GM10266 (cell line): ENCODE data around the gene GPR142.

Source experiments
- DNase-seq: peaks from one replicate; pipeline ENCODE4 v3.0.0; 2012; ENCODE audit errors: extremely low spot score
- CTCF ChIP-seq: IDR thresholded peaks from 2 replicates; pipeline ENCODE4 v1.5.1; 2012; ENCODE audit warnings: mild to moderate bottlenecking, low read depth; ENCODE audit not compliant: control insufficient read depth, insufficient read depth; ENCODE audit errors: missing control alignments

Gene GPR142

GRCh38 chr17:74354123-74354522 lies 13.2 kb upstream of the GPR142 start:
- DNase-seq = peak; percentile 92
- TF ChIP-seq CTCF = peak; percentile 94

DNA sequence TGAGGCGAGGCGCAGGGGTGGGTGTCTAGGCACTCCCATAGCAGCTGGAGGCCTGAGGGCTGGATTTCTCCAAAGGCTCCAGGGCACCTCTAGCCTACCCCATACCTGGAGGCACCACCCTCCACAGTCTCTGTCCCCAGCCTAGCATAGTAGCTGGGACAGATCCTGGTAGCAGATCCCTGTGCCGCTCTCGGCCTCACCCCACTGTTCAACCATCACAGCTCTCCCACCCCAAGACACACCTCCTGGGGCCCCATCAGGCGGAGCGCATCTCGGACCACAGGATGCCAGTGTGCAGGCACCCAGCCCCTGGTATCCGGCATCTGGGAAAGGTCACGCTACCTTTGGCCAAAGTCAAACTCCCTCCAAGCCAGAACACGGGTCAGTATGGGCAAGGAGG lies 12.7 kb upstream of the GPR142 start:
- DNase-seq = peak; percentile 42
- no peak for TF ChIP-seq CTCF

DNA sequence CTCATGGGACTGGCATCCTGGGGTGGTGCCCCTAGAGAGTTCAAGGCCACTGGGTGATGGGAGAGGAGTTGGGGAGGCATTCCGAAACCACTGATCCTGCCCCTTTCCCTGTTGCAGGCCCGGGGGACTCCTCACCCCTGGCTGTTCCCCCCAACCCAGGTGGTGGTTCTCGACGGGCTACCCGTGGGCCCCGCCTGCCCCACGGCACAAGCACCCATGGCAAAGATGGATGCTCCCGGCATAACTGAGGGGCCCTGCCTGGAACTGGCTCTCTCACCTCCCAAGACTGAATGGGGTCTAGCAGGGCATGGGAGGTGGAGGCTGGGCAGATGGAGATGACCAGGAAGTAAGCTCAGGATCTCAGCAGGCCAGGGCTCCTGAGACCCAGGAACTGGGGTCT lies 12.2 kb upstream of the GPR142 start:
- no peak for DNase-seq
- TF ChIP-seq CTCF = no peak

- no peak for DNase-seq
- no peak for TF ChIP-seq CTCF
These were observed 10.4 kb upstream of the GPR142 start for GRCh38 chr17:74356646-74357465.

GRCh38 chr17:74357466-74357809 lies 9.9 kb upstream of the GPR142 start:
- no peak for TF ChIP-seq CTCF
- no peak for DNase-seq

GRCh38 chr17:74358697-74359096 lies 8.6 kb upstream of the GPR142 start:
- no peak for DNase-seq
- no peak for TF ChIP-seq CTCF

GRCh38 chr17:74359916-74360315 lies 7.4 kb upstream of the GPR142 start:
- DNase-seq = no peak
- TF ChIP-seq CTCF = no peak
